Measurements from ENCODE around the gene GIMAP1.

- no peak for TF ChIP-seq CTCF (IDR thresholded peaks at IDR 0.05)
- TF ChIP-seq POLR2A (IDR thresholded peaks at IDR 0.05): no peak
Observed at GRCh38 chr7:150675714-150676113, 40.7 kb upstream of the GIMAP1 start.
